ENCODE results near the gene SCN1B.
"Not testable (repeated sequence)": the region's sequence is repeated elsewhere in the genome, so short reads cannot be mapped to it uniquely, and the experiment has no call there.

SCN1B gene

DNA sequence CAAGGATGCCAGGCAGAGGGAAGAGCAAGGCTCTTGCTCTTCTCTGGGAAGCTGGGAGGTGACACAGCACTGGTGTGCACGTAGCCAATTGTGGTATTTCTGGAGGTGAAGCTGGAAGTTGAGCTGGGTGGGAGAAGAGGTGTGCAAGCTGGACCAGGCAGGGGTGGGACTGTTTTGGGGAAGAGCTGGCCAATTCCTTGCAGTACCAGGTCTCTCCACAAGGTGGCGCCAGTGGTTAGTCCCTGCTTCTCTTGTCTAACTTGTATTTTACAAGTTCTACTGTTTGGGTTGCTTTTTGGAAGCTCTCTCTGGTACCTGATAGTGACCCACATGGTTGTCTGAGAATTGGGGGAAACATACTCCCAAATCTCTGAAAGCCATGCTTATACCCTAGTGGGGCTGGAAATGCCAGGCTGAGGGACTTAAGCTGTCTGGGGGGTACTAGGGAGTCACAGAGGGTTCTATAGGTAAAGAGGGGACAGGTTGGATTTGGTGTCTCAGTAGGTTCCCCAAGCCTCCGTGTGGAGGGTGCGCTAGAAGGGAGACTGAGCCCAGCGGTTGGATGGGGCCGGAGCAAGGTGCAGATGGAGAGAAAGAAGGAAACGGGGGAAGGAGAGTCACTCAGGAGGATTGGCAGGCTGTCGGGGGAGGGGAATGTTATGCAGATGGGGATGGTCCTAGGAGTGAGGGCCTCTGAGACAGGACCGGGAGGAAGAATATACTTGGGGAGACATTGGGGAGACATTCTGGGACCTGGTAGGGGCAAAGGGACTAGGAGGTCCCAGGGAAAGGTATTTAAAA is 14.2 kb downstream of the SCN1B start:
- H3K27ac ChIP-seq: peak overlapping the region; percentile 98
- TF ChIP-seq, protein P1, sequence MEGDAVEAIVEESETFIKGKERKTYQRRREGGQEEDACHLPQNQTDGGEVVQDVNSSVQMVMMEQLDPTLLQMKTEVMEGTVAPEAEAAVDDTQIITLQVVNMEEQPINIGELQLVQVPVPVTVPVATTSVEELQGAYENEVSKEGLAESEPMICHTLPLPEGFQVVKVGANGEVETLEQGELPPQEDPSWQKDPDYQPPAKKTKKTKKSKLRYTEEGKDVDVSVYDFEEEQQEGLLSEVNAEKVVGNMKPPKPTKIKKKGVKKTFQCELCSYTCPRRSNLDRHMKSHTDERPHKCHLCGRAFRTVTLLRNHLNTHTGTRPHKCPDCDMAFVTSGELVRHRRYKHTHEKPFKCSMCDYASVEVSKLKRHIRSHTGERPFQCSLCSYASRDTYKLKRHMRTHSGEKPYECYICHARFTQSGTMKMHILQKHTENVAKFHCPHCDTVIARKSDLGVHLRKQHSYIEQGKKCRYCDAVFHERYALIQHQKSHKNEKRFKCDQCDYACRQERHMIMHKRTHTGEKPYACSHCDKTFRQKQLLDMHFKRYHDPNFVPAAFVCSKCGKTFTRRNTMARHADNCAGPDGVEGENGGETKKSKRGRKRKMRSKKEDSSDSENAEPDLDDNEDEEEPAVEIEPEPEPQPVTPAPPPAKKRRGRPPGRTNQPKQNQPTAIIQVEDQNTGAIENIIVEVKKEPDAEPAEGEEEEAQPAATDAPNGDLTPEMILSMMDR (conservative IDR thresholded peaks at IDR 0.05): peak; percentile 96

DNA sequence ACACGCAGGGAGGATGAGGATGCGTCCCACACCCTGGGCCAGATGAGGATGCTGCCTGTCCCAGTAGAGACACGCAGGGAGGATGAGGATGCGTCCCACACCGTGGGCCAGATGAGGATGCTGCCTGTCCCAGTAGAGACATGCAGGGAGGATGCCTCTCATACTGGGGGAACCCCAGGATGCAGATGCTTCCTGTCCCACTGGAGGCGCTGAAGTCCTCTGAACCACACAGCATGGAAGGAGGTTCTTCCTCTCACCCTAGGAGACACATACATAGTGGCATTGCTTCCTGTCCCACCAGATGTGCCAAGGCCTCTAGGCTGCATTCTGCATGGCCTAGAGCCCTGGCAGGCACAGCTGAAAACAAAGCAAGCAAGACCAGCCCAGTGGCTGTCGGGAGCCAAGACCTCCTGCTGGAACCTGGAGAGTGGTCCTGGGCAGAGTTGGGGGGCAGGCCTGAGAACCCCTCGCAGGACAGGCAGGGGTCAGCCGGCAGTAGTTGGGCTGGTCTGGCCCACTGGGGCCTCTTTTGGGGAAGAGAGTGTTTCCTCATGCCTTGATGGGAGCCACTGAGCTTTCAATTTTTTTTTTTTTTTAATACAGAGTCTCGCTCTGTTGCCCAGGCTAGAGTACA is 15.5 kb downstream of the SCN1B start:
- TF ChIP-seq, protein P1 (conservative IDR thresholded peaks at IDR 0.05): no peak
- peak overlapping the region; percentile 98 for H3K27ac ChIP-seq

DNA sequence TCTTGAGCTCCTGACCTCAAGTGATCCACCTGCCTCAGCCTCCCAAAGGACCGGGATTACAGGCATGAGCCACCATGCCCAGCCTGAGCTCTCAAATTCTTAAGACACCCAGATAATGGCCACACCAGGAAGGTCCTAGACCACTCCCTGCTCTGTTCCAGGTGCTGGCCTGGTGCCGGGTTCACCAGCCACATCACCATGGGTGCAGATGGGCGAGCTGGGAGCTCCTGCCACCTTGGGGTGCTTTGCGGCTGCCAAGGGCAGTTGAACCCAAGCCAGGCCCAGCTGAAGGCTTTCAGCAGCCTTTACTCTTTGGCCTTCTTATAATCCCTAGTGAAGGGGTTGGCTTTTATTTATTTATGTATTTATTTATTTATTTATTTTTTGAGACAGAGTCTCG is 16.2 kb downstream of the SCN1B start:
- H3K27ac ChIP-seq: peak overlapping the region; percentile 98
- TF ChIP-seq, protein P1 (conservative IDR thresholded peaks at IDR 0.05): no peak

DNA sequence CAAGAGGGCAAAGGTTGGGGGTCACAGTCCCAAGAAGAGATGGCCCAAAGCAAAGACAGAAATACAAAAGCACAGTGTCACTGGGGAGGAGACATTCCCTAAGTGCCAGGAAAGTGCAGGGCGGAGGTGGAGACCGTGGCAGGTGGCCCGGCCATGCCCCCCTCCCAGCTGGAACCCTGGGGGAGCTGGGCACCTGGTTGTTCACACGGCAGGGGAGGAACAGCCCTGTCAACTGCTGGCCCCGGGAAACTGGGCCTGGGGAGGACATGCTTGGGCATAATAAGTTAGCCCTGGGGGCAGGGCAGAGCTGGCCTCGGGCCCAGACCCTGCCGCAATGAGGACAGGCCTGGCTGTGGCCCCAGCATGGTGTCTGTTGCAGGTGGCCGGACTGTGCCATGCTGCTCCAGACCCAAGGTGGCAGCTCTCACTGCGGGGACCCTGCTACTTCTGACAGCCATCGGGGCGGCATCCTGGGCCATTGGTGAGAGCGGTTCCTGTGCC is 18.7 kb downstream of the SCN1B start:
- peak overlapping the region; percentile 98 for H3K27ac ChIP-seq
- TF ChIP-seq, protein P1 (conservative IDR thresholded peaks at IDR 0.05): no peak

- H3K27ac ChIP-seq: peak overlapping the region; percentile 98
These were observed 19.2 kb downstream of the SCN1B start for GRCh38 chr19:35049456-35049855.

DNA sequence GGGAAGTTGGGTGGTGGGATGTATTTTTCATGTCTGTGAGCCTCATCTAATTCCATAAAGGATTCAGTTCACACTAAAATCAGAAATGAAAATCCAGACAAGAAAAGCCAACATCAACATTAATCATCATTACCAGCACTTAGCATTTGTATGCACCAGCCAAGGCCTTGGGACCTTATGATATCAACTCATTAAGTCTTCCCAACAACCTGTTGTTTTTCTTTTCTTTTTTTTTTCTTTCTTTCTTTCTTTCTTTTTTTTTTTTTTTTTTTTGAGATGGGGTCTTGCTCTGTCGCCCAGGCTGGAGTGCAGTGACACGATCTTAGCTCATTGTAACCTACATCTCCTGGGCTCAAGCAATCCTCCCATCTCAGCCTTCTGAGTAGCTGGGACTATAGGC is 20.4 kb downstream of the SCN1B start:
- not testable (repeated sequence) for H3K27ac ChIP-seq

More at GRCh38 chr19:35049456-35049855, 19.2 kb downstream of the SCN1B start:
- TF ChIP-seq, protein P1 (conservative IDR thresholded peaks at IDR 0.05): no peak

- H3K27ac ChIP-seq: not testable (repeated sequence)
These were observed 21.0 kb downstream of the SCN1B start for GRCh38 chr19:35051268-35051667.

DNA sequence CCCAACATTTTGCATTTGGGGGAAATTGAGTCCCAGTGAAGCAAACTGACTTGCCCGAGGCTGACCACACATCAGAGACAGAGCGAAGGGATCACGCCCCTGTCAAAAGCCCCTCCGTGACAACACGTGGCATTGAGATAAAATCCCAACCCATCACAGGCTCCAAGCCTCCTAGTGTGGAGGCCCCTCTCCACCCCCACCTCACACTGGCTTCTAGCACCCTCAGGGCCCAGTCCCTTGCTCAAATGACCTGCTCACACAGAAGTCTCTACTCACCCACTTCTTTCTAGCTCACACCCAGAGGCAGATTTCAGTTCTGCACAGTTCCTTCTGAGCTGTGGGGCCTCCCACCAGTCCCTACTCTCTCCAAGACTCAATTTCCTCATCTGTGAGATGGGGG is 21.5 kb downstream of the SCN1B start:
- no peak overlapping the region for H3K27ac ChIP-seq
- TF ChIP-seq, protein P1 (conservative IDR thresholded peaks at IDR 0.05): no peak

All from VCaP (cell line).